ENCODE measurements around the gene GABRA4. TPM values are rescaled to one million over a fixed set of nuclear protein-coding genes. Genes with fewer than 3 reads are reported as not detected.

Gene GABRA4
- total RNA-seq, 4 donors from 2014 or later, result 0.35 TPM; not detected in 3

DNA sequence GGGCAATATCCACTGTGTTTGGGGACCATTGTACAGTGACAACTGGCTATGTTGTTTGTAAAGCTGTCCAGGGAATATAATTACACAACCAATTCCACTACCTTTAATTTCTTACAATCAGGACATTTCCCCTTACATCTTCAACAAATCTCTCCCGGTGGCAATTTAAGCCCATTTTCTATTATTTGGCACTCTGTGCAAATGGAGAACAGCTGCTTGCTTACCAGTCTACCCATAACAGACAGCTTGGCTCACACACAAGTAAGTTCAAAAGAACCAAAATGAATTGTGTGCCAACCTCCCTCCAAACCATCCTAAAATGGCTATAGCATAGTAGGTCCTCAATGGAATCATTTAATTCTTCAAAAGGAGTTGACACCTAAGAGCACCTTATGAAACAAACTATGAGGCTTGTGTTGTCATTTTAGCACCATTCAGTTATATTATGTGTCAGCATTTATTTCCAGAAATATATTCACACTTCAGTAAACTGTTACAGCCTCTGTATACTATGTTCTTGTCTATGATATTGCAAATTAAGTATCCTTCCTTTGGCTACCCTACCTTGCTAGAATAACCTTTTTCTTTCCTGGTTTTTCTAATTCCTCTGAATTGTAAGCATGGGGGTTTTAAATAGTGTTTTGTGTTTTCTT is 18.4 kb downstream of the GABRA4 start:
- Histone ChIP-seq H3K27me3 (no peaks in the 10 kb centered on the region), H3K4me3 (no peak overlapping the region), H3K4me1 (no peaks in the 10 kb centered on the region), H3K36me3 (no peaks in the 10 kb centered on the region), H3K27ac (no peak overlapping the region), H3K9me3 (no peaks in the 10 kb centered on the region)
- TF ChIP-seq, protein P1, sequence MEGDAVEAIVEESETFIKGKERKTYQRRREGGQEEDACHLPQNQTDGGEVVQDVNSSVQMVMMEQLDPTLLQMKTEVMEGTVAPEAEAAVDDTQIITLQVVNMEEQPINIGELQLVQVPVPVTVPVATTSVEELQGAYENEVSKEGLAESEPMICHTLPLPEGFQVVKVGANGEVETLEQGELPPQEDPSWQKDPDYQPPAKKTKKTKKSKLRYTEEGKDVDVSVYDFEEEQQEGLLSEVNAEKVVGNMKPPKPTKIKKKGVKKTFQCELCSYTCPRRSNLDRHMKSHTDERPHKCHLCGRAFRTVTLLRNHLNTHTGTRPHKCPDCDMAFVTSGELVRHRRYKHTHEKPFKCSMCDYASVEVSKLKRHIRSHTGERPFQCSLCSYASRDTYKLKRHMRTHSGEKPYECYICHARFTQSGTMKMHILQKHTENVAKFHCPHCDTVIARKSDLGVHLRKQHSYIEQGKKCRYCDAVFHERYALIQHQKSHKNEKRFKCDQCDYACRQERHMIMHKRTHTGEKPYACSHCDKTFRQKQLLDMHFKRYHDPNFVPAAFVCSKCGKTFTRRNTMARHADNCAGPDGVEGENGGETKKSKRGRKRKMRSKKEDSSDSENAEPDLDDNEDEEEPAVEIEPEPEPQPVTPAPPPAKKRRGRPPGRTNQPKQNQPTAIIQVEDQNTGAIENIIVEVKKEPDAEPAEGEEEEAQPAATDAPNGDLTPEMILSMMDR (IDR thresholded peaks at IDR 0.05), result no peak
- no peak for TF ChIP-seq POLR2A (IDR thresholded peaks at IDR 0.05)
- DNase-seq, result no peak
- intact Hi-C loops (cut with DNase I; ENCODE audit: low total_unique reads), result no loop called here

DNA sequence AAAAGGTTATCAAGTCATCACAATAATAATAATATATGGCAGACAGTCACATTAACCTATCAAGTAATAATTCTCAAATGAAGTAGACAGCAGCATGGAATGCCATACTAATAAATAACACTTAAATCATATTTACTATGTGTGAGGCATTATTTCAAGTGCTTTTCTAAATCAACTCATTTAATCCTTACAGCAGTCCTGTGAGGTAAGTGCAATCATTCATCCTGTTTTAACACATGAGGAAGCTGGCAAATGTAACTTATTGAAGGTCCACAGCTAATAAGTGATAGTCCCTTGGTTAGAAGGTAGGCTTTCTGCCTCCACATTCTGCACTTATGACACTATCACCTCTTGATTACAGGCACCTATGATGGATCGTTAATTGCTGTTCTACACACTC is 24.5 kb downstream of the GABRA4 start:
- no peaks in the 10 kb centered on the region for H3K27me3 ChIP-seq
- no peak overlapping the region for H3K4me3 ChIP-seq
- H3K9me3 ChIP-seq, result no peaks in the 10 kb centered on the region
- TF ChIP-seq, protein P1 (IDR thresholded peaks at IDR 0.05), result no peak
- TF ChIP-seq POLR2A (IDR thresholded peaks at IDR 0.05), result no peak
- DNase-seq, result no peak
- H3K4me1 ChIP-seq, result no peaks in the 10 kb centered on the region
- H3K36me3 ChIP-seq, result no peaks in the 10 kb centered on the region
- H3K27ac ChIP-seq, result no peak overlapping the region
- intact Hi-C loops (cut with DNase I; ENCODE audit: low total_unique reads), result no loop called here

- DNase-seq, result no peak
- Histone ChIP-seq H3K27ac (no peak overlapping the region), H3K27me3 (no peaks in the 10 kb centered on the region), H3K4me3 (no peak overlapping the region), H3K4me1 (no peaks in the 10 kb centered on the region), H3K36me3 (no peaks in the 10 kb centered on the region), H3K9me3 (no peaks in the 10 kb centered on the region)
- TF ChIP-seq POLR2A (IDR thresholded peaks at IDR 0.05), result no peak
- TF ChIP-seq, protein P1 (IDR thresholded peaks at IDR 0.05), result no peak
- intact Hi-C loops (cut with DNase I; ENCODE audit: low total_unique reads), result no loop called here
Observed at GRCh38 chr4:46967631-46968030, 25.8 kb downstream of the GABRA4 start.

DNA sequence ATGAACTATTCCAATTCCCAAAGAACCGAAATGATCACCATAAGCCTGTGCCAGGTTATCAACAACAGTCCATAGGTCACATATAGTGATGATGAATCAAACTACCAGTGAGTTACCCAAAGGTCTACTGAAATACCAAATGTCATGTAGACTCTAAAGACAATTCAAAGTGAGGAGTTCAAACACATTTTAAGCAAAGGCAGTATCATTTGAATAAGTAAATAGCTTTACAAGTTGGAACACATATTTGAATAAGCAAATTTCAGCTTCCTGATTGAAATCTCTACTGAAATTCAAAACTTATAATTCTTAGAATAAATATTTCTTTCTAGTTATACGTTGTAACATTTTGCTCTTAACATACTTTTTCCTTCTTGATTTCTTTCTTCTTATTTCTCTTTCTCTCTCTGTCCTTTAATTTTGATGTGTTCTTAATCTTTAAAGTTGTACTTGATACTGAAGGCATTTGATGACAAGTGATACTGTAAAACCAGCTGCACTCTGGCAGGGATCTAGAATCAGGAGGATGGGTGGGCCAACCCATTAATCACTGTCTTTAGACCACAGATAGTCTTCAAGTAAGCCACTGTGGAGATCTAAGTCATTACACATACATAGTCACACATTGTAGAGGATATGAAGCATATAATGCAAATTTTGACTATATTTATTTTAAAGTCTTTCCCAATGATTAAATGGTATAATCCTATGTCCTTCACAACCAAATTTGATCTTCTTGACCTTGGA is 34.5 kb downstream of the GABRA4 start:
- Histone ChIP-seq H3K4me3 (no peak overlapping the region), H3K4me1 (no peaks in the 10 kb centered on the region), H3K27me3 (no peaks in the 10 kb centered on the region), H3K36me3 (no peaks in the 10 kb centered on the region), H3K27ac (no peak overlapping the region), H3K9me3 (no peaks in the 10 kb centered on the region)
- intact Hi-C loops (cut with DNase I; ENCODE audit: low total_unique reads), result no loop called here
- no peak for DNase-seq
- no peak for TF ChIP-seq POLR2A (IDR thresholded peaks at IDR 0.05)
- TF ChIP-seq, protein P1 (IDR thresholded peaks at IDR 0.05), result no peak

GRCh38 chr4:46956451-46956850 is 36.9 kb downstream of the GABRA4 start:
- Histone ChIP-seq H3K27me3 (no peaks in the 10 kb centered on the region), H3K36me3 (no peaks in the 10 kb centered on the region), H3K4me3 (no peak overlapping the region), H3K27ac (no peak overlapping the region), H3K4me1 (no peaks in the 10 kb centered on the region), H3K9me3 (no peaks in the 10 kb centered on the region)
- TF ChIP-seq, protein P1 (IDR thresholded peaks at IDR 0.05), result no peak
- TF ChIP-seq POLR2A (IDR thresholded peaks at IDR 0.05), result no peak
- no peak for DNase-seq
- intact Hi-C loops (cut with DNase I; ENCODE audit: low total_unique reads), result no loop called here

All from uterus (tissue), 4 donors.